GM23338 (cell line): Measurements from ENCODE around the gene GPR158. TPM values are rescaled to one million over a fixed set of nuclear protein-coding genes. Genes with fewer than 3 reads are reported as not detected.

Experiments used
- ATAC-seq: fragments of 200-7000 bp; cut with Tn5 transposase; 3 replicates; pipeline ENCODE4 v1.9.1; 2020
- DNase-seq: peaks from one replicate; pipeline ENCODE4 v3.0.0-alpha.2; 2015; ENCODE audit warnings: low spot score
- H2AFZ ChIP-seq: fragments of 200-600 bp; sonication (generic); 2 replicates; pipeline ENCODE4 v1.8.0; 2016; ENCODE audit warnings: antibody characterized with exemption, mild to moderate bottlenecking, moderate library complexity
- H3F3A ChIP-seq: fragments of 200-600 bp; sonication (generic); replicated peaks from 2 replicates; pipeline ENCODE4 v1.8.0; 2017; ENCODE audit warnings: antibody characterized with exemption, mixed run types, low read depth
- H3K27ac ChIP-seq: fragments of 200-600 bp; sonication (generic); 2 replicates; pipeline ENCODE4 v1.6.1; 2016; ENCODE audit warnings: low read depth
- H3K27me3 ChIP-seq: fragments of 200-600 bp; sonication (generic); 2 replicates; pipeline ENCODE4 v1.8.0; 2016; ENCODE audit warnings: mild to moderate bottlenecking, mixed run types, moderate library complexity; ENCODE audit not compliant: insufficient read depth
- H3K36me3 ChIP-seq: fragments of 200-600 bp; sonication (generic); 2 replicates; pipeline ENCODE4 v1.8.0; 2016; ENCODE audit warnings: mild to moderate bottlenecking; ENCODE audit not compliant: insufficient read depth
- H3K4me1 ChIP-seq: fragments of 200-600 bp; sonication (generic); 2 replicates; pipeline ENCODE4 v1.8.0; 2016; ENCODE audit warnings: mild to moderate bottlenecking, moderate library complexity; ENCODE audit not compliant: insufficient read depth
- H3K4me2 ChIP-seq: fragments of 200-600 bp; sonication (generic); 2 replicates; pipeline ENCODE4 v1.7.1; 2017; ENCODE audit warnings: mixed run types
- H3K4me3 ChIP-seq: fragments of 200-600 bp; sonication (generic); 2 replicates; pipeline ENCODE4 v1.6.1; 2016; ENCODE audit warnings: mixed run types
- H3K79me2 ChIP-seq: fragments of 200-600 bp; sonication (generic); replicated peaks from 2 replicates; pipeline ENCODE4 v1.8.0; 2017; ENCODE audit warnings: mild to moderate bottlenecking; ENCODE audit not compliant: insufficient read depth
- H3K9me2 ChIP-seq: fragments of 200-600 bp; sonication (generic); 2 replicates; pipeline ENCODE4 v1.8.0; 2017; ENCODE audit not compliant: insufficient read depth
- H4K20me1 ChIP-seq: fragments of 200-600 bp; sonication (generic); replicated peaks from 2 replicates; pipeline ENCODE4 v1.8.0; 2017; ENCODE audit warnings: mild to moderate bottlenecking; ENCODE audit not compliant: insufficient read depth
- H3K27ac Mint-ChIP-seq: 2 replicates; pipeline ENCODE4 v1.8.0; 2020; ENCODE audit warnings: inconsistent platforms, mild to moderate bottlenecking, moderate library complexity, mixed read lengths
- H3K27me3 Mint-ChIP-seq: 3 replicates; pipeline ENCODE4 v1.8.0; 2022; ENCODE audit warnings: low read depth, mild to moderate bottlenecking, moderate library complexity, mixed read lengths, inconsistent platforms; ENCODE audit not compliant: insufficient read depth, poor library complexity
- H3K36me3 Mint-ChIP-seq: 3 replicates; pipeline ENCODE4 v1.8.0; 2021; ENCODE audit warnings: low read depth, mild to moderate bottlenecking, inconsistent platforms, moderate library complexity, mixed read lengths
- H3K4me1 Mint-ChIP-seq: 3 replicates; pipeline ENCODE4 v1.8.0; 2020; ENCODE audit warnings: mild to moderate bottlenecking, inconsistent platforms, mixed read lengths
- H3K4me3 Mint-ChIP-seq: 3 replicates; pipeline ENCODE4 v1.8.0; 2021; ENCODE audit warnings: moderate library complexity, mild to moderate bottlenecking, inconsistent platforms, mixed read lengths
- H3K9me3 Mint-ChIP-seq: 3 replicates; pipeline ENCODE4 v1.8.0; 2020; ENCODE audit warnings: moderate library complexity, mild to moderate bottlenecking, inconsistent platforms, mixed read lengths
- EZH2 ChIP-seq: fragments of 200-600 bp; sonication (generic); IDR thresholded peaks from one replicate; pipeline ENCODE4 v1.8.0; 2017; ENCODE audit warnings: antibody characterized with exemption, mild to moderate bottlenecking, low read depth; ENCODE audit not compliant: unreplicated experiment
- EZH2phosphoT487 ChIP-seq: fragments of 200-600 bp; sonication (generic); IDR thresholded peaks from one replicate; pipeline ENCODE4 v1.8.1; 2018; ENCODE audit warnings: antibody characterized with exemption; ENCODE audit not compliant: unreplicated experiment
- NANOG ChIP-seq: IDR thresholded peaks from 2 replicates; pipeline ENCODE4 v1.6.1; 2016; ENCODE audit warnings: antibody characterized with exemption, borderline replicate concordance
- REST ChIP-seq: IDR thresholded peaks from one replicate; pipeline ENCODE4 v1.6.1; 2018; ENCODE audit warnings: antibody characterized with exemption; ENCODE audit not compliant: unreplicated experiment
- ZNF114 ChIP-seq: fragments of 250-450 bp; sonication (Bioruptor Pico); IDR thresholded peaks from 2 replicates; pipeline ENCODE4 v1.5.0; 2020; ENCODE audit warnings: mild to moderate bottlenecking, moderate library complexity
- polyA plus RNA-seq: library from polyadenylated mRNA; unstranded; fragments of >200 nt; fragmentation: Nextera tagmentation; extraction: Ambion mirVana; gene quantifications from 2 replicates; pipeline ENCODE4 v1.2.1, GENCODE V29; 2016
- total RNA-seq: library from RNA; depleted of rRNA; stranded (reverse); fragments of >200 nt; shearing (Covaris generic); gene quantifications from 2 replicates; pipeline ENCODE4 v1.2.3, GENCODE V29; 2014
- TF ChIP-seq, protein P1 (sequence below): IDR thresholded peaks from 2 replicates; pipeline ENCODE4 v1.6.1; 2016; ENCODE audit warnings: antibody characterized with exemption
- TF ChIP-seq, protein P2 (sequence below), 2 experiments: fragments of 200-600 bp in 1 of 2; sonication (generic) in 1 of 2; conservative IDR thresholded peaks; 2 replicates each; pipeline versions ENCODE4 v1.5.1 to v1.6.1; 2016 to 2017; ENCODE audit warnings: antibody characterized with exemption in 2 of 2, low read depth in 2 of 2, mild to moderate bottlenecking in 2 of 2, moderate library complexity in 1 of 2

The GPR158 gene
- total and polyA plus RNA-seq, 2 experiments from 2014 or later, result 0.13 to 1.5 TPM

GRCh38 chr10:25483999-25484398 is 309.2 kb downstream of the GPR158 start:
- Histone ChIP-seq H3K79me2 (no peaks in the 10 kb centered on the region), H3K4me1 (no peaks in the 10 kb centered on the region; the same call in 1 of the 2 replicates), H3K27me3 (no peaks in the 10 kb centered on the region), H3K36me3 (no peaks in the 10 kb centered on the region), H3K4me2 (no peak overlapping the region), H2AFZ (no peak overlapping the region), H3K27ac (no peak overlapping the region), H3K4me3 (no peak overlapping the region), H3K9me2 (no peaks in the 10 kb centered on the region), H4K20me1 (no peaks in the 10 kb centered on the region), H3F3A (no peaks in the 10 kb centered on the region)
- H3K9me3 Mint-ChIP-seq, result peaks cover 4% of the 10 kb centered on the region; the same call in 1 of the 3 replicates
- no peak for DNase-seq
- peaks cover 7% of the 10 kb centered on the region; the same call in 2 of the 3 replicates for H3K4me1 Mint-ChIP-seq
- no peak for ATAC-seq
- H3K36me3 Mint-ChIP-seq, result peaks cover 4% of the 10 kb centered on the region; the same call in 2 of the 3 replicates
- TF ChIP-seq EZH2phosphoT487, result no peak
- TF ChIP-seq, protein P1, sequence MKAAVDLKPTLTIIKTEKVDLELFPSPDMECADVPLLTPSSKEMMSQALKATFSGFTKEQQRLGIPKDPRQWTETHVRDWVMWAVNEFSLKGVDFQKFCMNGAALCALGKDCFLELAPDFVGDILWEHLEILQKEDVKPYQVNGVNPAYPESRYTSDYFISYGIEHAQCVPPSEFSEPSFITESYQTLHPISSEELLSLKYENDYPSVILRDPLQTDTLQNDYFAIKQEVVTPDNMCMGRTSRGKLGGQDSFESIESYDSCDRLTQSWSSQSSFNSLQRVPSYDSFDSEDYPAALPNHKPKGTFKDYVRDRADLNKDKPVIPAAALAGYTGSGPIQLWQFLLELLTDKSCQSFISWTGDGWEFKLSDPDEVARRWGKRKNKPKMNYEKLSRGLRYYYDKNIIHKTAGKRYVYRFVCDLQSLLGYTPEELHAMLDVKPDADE, result no peak
- no peak for TF ChIP-seq NANOG
- peaks cover 3% of the 10 kb centered on the region for H3K27me3 Mint-ChIP-seq
- no peak overlapping the region for H3K27ac Mint-ChIP-seq
- H3K4me3 Mint-ChIP-seq, result no peak overlapping the region

GRCh38 chr10:25487266-25487665 is 312.5 kb downstream of the GPR158 start:
- Histone ChIP-seq H2AFZ (no peak overlapping the region), H3K79me2 (no peaks in the 10 kb centered on the region), H3K4me3 (no peak overlapping the region), H4K20me1 (no peaks in the 10 kb centered on the region), H3K27ac (no peak overlapping the region), H3K9me2 (no peaks in the 10 kb centered on the region), H3K4me1 (peaks cover 2% of the 10 kb centered on the region), H3K36me3 (no peaks in the 10 kb centered on the region), H3K27me3 (no peaks in the 10 kb centered on the region), H3K4me2 (no peak overlapping the region), H3F3A (no peaks in the 10 kb centered on the region)
- no peak for ATAC-seq
- peaks cover 4% of the 10 kb centered on the region; the same call in 1 of the 3 replicates for H3K9me3 Mint-ChIP-seq
- peaks cover 13% of the 10 kb centered on the region for H3K4me1 Mint-ChIP-seq
- H3K27me3 Mint-ChIP-seq, result no peaks in the 10 kb centered on the region
- DNase-seq, result no peak
- H3K4me3 Mint-ChIP-seq, result no peak overlapping the region
- H3K27ac Mint-ChIP-seq, result no peak overlapping the region
- H3K36me3 Mint-ChIP-seq, result peaks cover 4% of the 10 kb centered on the region; the same call in 2 of the 3 replicates
- no peak for TF ChIP-seq EZH2
- TF ChIP-seq ZNF114 (CRISPR knock-in tag), result no peak
- TF ChIP-seq, protein P2, sequence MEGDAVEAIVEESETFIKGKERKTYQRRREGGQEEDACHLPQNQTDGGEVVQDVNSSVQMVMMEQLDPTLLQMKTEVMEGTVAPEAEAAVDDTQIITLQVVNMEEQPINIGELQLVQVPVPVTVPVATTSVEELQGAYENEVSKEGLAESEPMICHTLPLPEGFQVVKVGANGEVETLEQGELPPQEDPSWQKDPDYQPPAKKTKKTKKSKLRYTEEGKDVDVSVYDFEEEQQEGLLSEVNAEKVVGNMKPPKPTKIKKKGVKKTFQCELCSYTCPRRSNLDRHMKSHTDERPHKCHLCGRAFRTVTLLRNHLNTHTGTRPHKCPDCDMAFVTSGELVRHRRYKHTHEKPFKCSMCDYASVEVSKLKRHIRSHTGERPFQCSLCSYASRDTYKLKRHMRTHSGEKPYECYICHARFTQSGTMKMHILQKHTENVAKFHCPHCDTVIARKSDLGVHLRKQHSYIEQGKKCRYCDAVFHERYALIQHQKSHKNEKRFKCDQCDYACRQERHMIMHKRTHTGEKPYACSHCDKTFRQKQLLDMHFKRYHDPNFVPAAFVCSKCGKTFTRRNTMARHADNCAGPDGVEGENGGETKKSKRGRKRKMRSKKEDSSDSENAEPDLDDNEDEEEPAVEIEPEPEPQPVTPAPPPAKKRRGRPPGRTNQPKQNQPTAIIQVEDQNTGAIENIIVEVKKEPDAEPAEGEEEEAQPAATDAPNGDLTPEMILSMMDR (conservative IDR thresholded peaks at IDR 0.05; ENCODE audit: low read depth in 2 of 2), result no peak
- TF ChIP-seq REST, result no peak
- TF ChIP-seq, protein P1, result no peak
- no peak for TF ChIP-seq EZH2phosphoT487
